Measurements from ENCODE around the gene LDHAL6A.
A peak's percentile ranks its signal among the peaks of the same experiment; 100 is the strongest.
"Not testable (repeated sequence)": the region's sequence is repeated elsewhere in the genome, so short reads cannot be mapped to it uniquely, and the experiment has no call there.

LDHAL6A gene

DNA sequence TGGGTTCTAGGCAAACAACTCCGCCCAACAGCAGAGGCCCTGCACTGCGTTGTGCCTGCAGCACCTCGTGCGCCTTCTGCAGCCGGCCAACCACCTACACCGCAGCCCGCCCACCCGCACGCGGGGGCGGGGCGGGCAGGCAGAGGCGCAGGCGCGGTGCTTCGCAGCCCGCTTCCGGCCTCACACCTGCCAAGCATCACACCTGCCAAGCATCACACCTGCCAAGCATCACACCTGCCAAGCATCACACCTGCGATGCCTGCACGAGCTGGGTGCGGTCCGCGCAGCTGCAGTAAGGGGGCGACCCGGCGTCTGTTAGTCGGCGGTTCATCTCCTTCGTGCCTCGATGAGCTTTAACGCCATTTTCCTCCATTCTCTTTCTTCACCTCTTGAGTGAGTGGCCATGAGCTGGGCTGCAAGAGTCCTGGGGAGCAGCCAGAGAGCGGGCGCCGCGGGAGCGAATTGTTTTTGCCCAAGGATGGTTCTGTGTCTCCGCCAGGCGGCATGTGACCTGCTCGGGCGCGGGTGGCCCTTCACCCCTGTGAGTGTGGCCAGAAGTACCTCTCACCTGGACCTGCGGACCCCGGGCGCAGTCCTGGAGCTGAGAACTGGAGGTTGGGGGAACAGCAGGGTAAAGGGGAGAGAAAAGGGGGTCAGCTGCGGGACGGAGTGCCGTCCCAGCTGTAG, at the start of gene LDHAL6A:
Gene LDHAL6A, plus strand, starts transcription at position 171 of the 687 bp plus-strand sequence. CDS start 825 bp downstream, outside the sequence.
- DNase-seq: no peak

DNA sequence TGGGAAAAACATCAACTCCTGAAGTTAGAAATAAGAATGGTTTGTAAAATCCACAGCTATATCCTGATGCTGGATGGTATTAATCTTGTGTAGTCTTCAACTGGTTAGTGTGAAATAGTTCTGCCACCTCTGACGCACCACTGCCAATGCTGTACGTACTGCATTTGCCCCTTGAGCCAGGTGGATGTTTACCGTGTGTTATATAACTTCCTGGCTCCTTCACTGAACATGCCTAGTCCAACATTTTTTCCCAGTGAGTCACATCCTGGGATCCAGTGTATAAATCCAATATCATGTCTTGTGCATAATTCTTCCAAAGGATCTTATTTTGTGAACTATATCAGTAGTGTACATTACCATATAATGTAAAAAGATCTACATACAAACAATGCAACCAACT, 48.3 kb upstream of the LDHAL6A start:
- DNase-seq: not testable (repeated sequence)

DNA sequence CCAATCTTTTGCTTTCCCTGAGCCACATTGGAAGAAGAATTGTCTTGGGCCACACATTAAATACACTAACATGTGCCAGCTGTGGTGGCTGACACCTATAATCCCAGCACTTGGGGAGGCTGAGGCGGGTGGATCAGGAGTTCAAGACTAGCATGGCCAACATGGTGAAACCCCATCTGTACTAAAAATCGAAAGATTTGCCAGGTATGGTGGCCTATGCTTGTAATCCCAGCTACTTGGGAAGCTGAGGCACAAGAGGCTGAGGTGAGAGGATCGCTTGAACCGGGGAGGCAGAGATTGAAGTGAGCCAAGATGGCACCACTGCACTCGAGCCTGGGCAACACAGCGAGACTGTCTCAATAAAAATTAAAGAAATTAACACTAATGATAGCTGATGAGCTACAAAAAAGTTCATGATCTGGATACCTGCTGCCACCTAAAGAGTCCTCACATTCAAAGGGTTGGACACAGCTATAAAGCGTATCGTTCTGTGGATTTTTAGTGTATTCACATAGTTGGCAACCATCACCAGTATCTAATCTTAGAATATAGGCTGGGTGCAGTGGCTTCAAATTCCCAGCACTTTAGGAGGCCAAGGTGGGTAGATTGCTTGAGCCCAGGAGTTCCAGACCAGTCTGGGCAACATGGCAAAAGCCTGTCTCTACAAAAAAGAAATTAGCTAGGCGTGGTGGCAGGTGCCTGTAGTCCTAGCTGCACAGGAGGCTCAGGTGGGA, 46.9 kb upstream of the LDHAL6A start:
- DNase-seq: no peak

DNA sequence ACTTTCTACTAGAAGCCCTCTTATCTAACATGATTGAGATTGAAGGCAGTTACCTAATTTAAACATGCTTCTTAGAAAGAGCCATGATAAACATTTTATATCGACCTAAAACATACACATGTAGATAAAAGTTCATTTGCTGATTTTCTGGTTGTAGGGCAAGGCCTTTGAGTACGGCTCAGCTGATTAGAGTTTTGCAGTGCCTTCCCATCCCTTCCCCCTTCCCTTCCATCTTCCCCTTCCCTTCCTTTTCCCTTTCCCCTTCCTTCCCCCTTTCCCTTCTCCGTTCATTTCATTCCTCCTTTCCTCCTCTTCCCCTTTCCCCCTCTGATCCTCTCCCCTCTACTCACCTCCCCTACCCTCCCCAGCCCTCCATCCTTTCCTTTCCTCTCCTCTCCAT, 39.2 kb upstream of the LDHAL6A start:
- DNase-seq: no peak

DNA sequence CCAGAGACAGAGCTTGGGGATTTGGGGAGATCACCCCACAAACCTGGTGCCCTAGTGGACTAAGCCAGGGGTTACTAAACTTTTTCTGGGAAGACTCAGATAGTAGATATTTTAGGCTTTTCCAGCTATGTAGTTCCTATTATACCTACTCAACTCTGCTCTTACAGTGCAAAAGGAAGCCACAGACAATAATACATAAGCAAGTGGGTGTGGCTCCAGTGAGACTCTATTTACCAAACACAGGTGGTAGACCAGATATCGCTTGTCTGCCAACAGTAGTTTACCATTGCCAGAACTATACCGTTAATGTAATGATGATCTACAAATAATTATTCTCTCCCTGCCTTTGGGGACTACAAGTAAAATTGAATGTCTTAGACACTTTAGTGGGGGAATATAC, 36.6 kb upstream of the LDHAL6A start:
- no peak for DNase-seq

DNA sequence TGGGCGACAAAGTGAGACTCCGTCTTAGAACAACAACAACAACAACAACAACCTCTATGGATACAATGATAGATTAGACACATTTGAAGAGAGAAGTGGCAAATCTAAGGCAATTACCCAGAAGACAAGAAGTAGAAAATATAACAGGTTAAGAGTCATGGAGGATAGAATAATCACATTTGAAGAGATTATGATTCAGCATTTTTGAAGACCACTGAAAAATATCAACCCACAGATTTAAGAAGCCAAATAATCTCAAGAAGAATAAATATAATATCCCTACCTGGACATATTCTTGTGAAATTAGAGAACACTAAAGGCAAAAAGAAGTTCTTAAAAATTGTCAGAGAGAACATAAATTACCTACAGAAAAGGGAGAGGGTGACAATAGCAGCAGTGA, 35.6 kb upstream of the LDHAL6A start:
- DNase-seq: no peak

DNA sequence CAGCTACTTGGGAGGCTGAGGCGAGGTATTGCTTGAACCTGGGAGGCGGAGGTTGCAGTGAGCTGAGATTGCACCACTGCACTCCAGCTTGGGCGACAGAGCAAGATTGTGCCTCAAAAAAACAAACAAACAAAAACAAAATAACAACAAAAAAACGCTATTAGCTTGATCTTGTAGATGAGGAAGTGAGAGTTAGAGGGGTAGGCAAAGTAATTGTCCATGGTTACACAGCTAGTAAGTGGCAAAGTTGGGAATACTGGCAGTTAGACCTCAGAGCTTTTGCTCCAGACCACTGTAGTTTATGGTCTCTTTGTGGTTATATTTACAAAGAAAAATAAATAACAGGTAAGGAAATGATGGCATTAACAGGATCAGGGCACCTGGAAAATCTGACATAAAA, 28.4 kb upstream of the LDHAL6A start:
- no peak for DNase-seq

DNA sequence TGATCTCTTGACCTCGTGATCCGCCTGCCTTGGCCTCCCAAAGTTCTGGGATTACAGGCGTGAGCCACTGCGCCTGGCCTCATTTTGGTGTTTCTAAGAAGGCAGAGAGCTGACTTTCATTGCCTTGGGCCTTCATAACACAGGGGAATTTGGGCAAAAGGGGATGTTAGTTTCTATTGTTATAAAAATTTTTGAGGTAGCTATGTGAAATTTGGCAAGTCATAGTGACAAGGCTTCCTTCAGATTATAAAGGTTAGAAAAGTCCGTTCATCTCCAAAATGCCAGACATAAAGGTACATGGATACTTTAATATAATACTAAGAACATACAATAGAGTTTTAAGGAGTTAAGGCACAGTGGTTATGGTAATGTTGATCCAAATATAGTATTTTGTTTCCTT, 26.3 kb upstream of the LDHAL6A start:
- no peak for DNase-seq

DNA sequence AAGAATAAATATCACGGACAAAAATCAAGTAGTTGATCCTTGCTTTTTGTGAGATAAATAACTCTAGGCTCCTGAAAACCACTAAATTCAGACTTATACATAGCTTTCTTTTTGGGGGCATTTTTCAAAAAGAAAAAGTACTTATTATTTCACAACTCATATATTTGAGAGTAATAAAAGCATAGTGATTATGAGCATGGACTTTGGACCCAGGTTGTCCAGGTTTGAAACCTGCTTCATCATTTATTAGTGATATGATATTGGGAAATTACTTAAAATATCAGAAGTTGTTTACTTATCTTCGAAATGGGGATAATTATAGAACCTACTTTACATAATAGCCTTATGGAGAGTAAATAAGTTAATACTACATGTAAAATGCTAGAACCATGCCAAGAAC, 17.0 kb upstream of the LDHAL6A start:
- no peak for DNase-seq

DNA sequence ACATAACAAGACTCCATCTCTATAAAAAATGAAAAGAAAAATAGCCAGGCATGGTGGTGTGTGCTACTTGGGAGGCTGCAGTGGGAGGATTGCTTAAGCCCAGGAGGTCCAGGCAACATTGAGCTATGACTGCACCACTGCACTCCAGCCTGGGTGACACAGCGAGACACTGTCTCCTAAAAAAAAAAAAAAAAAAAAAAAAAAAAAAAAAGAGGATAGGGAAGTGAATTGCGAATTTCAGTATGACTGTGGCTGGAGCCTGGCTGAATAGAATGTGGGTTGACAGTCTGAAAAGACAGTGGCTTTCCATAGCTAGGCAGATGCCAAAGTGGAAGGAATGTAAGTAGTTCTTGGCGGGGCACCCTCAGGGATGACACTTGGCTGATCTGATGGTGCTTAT, 6.4 kb upstream of the LDHAL6A start:
- no peak for DNase-seq

DNA sequence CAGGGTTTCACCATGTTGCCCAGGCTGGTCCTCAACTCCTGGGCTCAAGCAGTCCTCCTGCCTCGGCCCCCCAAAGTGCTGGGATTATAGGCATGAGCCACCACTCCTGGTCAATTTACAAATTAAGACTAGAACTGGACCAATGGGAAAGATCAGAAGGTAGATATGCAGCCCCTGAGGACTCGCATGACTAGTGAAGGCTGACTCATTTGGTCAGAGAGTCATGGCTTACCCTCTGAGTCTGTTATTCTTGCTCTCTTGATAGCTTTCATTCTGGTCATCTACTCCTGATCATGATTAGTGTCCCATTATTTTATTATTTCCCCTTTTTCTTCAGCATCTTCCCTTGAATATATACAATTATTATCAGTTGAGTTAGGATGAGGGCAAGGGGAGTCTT, 2.7 kb upstream of the LDHAL6A start:
- no peak for DNase-seq

DNA sequence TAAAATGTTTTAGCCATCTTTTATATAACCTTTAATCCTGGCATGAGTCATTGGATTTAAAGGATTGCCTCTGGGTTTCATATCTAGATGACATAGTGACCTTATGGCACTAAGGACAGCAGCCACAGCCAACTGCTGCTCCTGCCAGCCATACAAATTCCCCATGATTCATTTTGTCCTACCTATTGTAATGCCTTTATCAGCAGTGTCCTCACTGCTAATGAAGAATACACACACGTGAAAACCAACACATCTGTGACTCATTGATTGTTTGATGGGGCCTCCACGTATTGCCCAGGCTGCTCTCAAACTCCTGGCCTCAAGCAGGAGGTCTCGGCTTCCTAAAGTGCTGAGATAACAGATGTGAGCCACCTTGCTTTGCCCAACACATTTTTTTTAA, 1.8 kb downstream of the LDHAL6A start:
- DNase-seq: no peak

DNA sequence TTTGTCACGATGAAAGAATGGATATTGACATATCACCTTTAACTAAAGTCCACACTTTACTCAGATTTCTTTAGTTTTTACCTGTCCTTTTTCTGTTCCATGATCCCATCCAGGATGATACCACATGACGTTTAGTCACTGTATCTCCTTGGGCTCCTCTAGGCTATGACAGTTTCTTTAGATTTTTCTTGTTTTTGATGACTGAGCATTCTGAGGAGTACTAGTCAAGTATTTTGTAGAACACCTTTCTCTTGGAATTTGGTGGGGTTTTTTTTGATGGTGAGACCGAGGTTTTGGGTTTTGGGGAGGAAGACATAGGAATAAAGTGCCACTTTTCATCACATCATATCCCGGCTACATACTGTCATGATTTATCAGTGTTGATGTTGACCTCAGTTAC, 4.0 kb downstream of the LDHAL6A start:
- no peak for DNase-seq

DNA sequence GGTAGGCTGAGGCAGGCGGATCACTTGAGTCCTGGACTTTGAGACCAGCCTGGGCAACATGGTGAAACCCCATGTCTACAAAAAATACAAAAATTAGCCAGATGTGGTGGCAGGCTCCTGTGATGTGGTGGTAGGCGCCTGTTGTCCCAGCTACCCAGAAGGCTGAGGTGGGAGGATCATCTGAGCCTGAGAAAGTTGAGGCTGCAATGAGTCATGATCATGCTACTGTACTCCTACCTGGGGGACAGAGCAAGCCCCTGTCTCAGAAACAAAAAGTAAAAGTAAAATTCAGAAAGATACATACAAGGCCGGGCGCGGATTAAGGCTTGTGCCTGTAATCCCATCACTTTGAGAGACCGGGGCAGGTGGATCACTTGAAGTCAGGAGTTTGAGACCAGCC, 6.3 kb downstream of the LDHAL6A start:
- no peak for DNase-seq

DNA sequence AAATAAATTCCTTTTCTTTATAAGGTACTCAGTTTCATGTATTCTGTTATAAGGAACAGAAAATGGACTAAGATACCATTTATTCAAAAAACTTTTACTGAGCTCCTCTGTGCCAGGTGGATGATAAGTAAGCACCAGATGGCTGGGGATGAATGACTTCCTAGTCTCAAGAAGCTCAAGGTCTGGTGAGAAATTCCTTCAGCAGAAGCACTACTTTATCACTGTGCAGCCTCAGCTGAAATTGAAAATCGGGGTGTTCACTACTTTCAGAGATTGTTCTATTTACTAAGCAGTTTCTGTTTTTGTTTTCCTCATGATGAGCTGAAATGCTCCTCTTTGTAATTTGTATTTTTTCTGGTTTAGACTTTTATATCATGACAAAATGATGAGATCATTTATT, 7.8 kb downstream of the LDHAL6A start:
- DNase-seq: no peak

DNA sequence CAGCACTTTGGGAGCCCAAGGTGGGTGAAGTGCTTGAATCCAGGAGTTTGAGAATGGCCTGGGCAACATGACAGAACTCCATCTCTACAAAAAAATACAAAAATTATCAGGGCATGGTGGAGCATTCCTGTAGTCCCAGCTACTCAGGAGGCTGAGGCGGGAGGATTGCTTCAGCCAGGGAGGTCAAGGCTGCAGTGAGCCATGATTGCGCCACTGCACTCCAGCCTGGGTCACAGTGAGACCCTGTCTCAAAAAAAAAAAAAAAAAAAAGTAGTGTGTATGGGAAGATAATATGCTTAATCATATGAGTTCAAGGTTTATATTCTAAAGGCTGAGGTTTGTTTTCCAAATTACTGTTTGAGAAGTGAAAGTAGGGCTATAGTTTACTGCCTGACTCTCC, 10.7 kb downstream of the LDHAL6A start:
- DNase-seq: no peak

DNA sequence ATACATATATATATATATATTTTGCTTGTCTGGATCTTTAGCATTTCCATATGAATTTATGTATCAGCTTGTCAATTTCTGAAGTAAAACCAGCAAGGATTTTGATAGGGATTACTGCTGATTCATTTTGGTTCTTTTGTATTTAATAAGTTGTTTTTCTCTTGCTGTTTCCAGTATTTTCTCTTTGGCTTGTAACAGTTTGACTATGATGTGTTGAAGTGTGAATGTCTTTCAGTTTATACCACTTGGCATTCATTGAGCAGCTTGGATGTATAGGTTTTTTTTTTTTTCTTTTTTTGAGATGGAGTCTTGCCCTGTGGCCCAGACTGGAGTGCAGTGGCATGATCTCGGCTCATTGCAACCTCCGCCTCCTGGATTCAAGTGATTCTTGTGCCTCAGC, 12.4 kb downstream of the LDHAL6A start:
- DNase-seq: no peak

DNA sequence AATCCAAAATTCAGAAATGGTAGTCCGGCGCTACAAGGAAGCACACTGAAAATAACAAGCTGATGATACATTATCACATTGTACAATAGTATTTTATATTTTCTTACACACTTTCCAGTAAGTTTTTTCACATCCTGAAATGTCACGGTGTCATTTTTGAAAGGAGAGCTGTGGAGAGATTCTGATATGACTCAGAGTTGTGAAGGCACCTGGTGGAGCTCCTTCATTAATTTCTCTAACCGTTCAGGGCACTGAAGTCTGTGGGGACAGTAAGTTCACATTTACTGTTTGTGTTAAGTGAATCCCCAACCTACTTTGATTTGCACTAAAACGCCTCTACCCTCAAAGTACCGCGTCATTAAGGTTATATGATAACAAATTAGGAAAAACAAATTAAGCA, 13.3 kb downstream of the LDHAL6A start:
- DNase-seq: no peak

DNA sequence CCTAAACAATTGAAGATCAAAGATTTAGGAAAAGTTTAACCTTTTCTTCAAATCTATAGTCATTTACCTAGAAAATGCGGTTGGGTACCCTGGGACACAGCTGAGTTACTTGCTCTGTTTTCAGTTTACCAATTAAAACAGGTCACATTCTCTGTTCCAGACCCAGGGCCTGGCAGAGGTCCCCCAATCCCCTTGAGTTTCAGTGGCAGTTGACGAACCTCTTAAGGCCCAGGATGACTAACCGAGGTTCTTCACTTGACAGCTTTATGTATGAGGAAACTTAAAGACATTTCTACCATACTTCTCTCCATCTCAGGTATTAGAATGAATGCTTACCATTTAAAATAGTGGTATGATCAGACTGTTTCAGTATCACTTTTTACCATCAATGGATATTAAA, 16.3 kb downstream of the LDHAL6A start:
- DNase-seq: no peak

DNA sequence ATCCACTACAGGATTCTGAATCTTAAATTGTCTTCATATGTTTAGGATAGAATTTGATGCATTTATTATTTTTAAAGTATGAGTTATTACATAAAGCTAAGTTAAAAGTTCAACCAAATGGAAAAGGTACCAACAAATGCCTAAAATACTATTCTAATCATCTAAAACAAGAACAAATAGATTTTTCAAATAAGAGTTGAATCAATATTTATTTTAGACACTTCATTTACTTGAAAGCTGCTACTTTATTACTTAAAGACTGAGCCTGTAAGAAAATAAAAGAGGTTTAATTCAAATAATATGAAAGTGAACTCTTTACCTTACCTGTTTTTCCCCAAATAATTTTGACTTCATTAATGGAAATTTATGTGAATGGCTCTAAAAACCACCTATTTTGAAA, 16.9 kb downstream of the LDHAL6A start:
- DNase-seq: no peak

DNA sequence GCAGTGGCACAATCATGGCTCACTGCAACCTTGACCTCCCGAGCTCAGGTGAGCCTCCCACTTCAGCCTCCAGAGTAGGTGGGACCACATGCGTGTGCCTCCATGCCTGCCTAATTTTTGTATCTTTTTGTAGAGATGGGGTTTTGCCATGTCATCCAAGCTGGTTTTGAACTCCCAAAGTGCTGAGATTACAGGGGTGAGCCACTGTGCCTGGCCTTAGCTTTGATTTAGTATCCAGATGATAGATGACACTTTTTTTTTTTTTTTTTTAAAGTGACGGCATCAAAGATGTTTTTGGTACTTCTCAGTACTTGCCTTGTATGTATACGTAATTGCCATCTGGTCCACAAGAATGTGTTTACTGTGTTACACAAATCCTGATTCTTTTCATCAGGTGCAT, 23.4 kb downstream of the LDHAL6A start:
- no peak for DNase-seq

DNA sequence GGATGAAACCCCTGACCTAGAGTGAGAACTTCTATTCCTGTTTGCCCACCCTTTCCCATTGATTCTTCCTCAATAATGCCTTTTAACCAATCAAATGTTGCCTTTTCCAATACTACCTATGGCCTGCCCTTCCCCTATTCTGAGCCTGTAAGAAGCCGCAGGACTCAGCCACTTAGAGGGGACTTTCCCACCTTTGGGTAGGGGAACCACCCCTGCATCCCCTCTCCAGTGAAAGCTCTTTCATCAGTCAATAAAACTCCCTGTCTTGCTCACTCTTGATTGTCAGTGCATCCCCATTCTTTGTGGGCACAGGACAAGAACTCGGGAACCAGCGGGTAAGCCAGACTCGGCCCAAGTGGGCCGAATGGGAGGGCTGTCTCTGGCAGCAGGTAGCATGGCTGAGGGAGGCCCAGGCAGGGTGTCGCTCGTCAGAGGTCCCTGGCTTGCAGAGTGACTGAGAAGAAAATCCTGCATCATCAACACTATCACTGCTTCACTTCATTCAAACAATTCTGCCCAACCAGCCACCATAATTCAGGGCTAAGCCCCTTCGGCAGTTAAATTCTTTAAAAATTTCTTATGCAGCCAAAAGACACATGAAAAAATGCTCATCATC, 30.4 kb downstream of the LDHAL6A start:
- peak; percentile 30 for DNase-seq

DNA sequence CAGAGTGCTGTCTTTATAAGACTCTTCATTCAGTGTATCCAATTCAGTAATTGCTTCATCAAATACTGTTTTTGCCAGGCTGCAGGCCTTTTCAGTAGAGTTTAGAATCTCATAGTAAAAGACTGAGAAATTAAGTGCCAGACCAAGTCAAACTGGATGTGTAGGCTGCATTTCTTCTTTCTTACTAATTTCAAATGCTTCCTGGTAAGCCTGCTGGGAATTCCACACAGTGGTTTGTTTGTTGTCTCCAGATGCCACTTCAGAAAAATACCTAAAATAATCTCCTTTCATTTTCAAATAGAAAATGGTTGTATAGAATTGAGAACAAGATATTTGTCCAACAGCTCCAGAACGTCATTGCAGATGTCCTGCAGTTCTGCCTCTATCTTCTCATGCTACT, 34.7 kb downstream of the LDHAL6A start:
- no peak for DNase-seq

DNA sequence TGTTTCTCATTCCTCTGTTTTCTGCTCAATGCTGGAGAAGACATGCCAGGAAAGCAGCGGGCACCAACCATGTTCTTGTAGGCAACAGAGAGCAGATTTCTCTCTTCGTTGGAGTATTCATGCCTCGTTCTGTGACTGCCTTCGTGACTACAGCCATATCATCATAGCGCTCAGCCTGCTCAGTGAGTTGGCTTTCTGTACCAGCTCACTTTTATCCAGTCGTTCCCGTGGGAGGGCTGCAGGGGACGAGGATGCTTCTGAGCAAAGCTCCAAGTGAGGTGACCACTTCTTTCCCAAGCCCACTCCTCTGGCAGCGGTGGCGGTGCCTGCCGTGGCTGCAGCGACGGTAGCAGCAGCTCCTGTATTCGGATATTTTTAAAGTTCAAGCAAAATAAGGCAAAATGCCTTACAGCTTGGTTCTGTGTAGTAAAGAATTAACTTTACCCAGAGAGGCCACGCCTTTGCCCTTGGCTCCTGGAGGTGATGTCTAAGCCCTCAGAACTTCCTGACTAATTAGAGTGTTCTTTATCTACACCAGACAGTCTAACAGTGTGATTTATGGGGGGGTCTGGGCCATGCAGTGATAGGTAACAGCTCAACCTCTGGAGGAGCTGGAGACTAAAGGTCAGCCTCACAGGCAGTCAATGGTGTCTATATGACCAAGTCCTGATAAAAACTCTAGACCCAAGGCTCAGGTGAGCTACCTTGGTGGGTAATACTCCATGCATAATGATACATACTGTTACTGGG, 35.3 kb downstream of the LDHAL6A start:
- no peak for DNase-seq
